Measurements from ENCODE around the gene ICE1.
"Not testable (repeated sequence)": the region's sequence is repeated elsewhere in the genome, so short reads cannot be mapped to it uniquely, and the experiment has no call there.

ICE1 gene

DNA sequence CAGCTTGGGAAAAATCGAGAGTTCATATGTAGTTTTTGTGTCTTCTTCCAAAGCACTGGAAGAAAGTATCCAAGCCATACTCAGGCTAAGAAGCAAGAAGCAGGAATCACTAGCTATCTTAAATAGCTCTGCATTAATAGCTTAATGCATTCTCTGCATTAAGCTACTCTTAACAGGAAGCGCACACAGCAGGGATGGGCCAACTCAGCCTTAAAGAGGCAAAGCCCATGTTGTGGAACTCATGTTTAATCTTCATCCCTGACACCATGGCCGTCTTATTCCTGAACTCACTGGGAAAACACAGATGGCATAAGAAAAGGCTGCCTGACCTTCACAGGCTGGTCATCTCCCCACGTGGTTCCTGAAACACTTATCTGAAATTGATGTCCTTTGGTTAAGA is 18.7 kb upstream of the ICE1 start:
- CTCF ChIA-PET, result interaction anchor here (1.1 to 1.8 kb wide), 2 partner anchors 15 to 110 kb away, joined by 3 to 4 read pairs; no protein-coding TSS in a partner anchor
- no peak for TF ChIP-seq ELF4 (IDR thresholded peaks at IDR 0.05)
- POLR2A ChIA-PET, result interaction anchor here (1.0 kb wide), 1 partner anchor 17 kb away, joined by 3 read pairs; no protein-coding TSS in a partner anchor
- DNase-seq (ENCODE audit: extremely low spot score), result no peak

DNA sequence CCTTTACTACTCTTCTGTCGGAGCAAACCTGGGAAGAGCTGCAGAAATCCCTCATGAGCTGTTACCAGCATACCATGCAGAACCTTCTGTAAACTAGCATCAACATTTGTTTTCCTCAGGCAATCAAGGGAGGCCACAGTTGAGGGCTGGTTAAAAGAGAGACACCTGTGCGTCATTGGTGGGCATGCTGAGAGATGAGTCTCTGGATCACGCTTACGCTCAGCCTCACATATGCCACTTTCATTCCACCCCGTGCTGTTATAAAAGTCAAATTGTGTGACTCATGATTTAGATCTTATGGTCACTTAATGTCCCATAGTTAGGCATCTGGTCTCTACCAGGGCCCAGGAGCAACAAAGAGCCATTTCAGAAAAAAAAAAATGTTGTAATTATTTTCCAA is 18.1 kb upstream of the ICE1 start:
- CTCF ChIA-PET, result interaction anchor here (1.1 kb wide), 1 partner anchor 110 kb away, joined by 3 read pairs; no protein-coding TSS in a partner anchor

DNA sequence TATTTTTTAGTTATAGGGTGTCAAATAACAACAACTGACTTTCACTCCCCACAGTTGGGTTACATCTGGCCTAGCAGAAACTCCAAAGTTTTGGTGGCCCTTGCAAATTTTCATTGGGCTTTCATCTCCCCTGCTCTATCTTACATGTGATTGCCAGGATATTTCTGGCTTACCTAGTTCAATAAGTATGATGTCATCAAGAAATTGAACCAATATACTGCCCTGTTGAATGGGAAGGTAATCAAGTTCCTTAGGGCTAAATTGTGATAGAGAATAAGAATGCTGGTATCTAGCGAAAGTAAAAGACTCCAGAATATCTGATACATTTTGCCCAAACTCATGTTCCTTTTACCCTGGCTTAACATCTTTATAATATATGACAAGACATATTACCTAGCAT is 17.0 kb upstream of the ICE1 start:
- no peak for DNase-seq (ENCODE audit: extremely low spot score)
- no peak for TF ChIP-seq ARNT (IDR thresholded peaks at IDR 0.05)
- TF ChIP-seq SUZ12 (IDR thresholded peaks at IDR 0.05), result no peak
- no peak for TF ChIP-seq FOXM1 (IDR thresholded peaks at IDR 0.05; ENCODE audit: borderline replicate concordance)
- no peak for TF ChIP-seq ELF4 (IDR thresholded peaks at IDR 0.05)
- no peak for TF ChIP-seq CTBP1 (IDR thresholded peaks at IDR 0.05; ENCODE audit: borderline replicate concordance)
- TF ChIP-seq L3MBTL2 (conservative IDR thresholded peaks at IDR 0.05), result no peak
- no peak for TF ChIP-seq ZNF384 (IDR thresholded peaks at IDR 0.05)
- TF ChIP-seq FOXK2 (IDR thresholded peaks at IDR 0.05), result no peak
- TF ChIP-seq, protein P1, sequence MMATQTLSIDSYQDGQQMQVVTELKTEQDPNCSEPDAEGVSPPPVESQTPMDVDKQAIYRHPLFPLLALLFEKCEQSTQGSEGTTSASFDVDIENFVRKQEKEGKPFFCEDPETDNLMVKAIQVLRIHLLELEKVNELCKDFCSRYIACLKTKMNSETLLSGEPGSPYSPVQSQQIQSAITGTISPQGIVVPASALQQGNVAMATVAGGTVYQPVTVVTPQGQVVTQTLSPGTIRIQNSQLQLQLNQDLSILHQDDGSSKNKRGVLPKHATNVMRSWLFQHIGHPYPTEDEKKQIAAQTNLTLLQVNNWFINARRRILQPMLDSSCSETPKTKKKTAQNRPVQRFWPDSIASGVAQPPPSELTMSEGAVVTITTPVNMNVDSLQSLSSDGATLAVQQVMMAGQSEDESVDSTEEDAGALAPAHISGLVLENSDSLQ (IDR thresholded peaks at IDR 0.05), result no peak
- no peak for TF ChIP-seq NFRKB (IDR thresholded peaks at IDR 0.05)
- no peak for TF ChIP-seq FOXA1 (IDR thresholded peaks at IDR 0.05)
- TF ChIP-seq SP1 (IDR thresholded peaks at IDR 0.05), result no peak
- TF ChIP-seq TARDBP (IDR thresholded peaks at IDR 0.05), result no peak
- TF ChIP-seq LEF1 (IDR thresholded peaks at IDR 0.05; ENCODE audit: borderline replicate concordance), result no peak
- TF ChIP-seq BHLHE40 (IDR thresholded peaks at IDR 0.05; ENCODE audit: borderline replicate concordance), result no peak
- TF ChIP-seq HDGF (IDR thresholded peaks at IDR 0.05; ENCODE audit: borderline replicate concordance), result no peak
- ChIA-PET POLR2A (no interaction called here), CTCF (no interaction called here)

More for the DNA sequence above, 18.1 kb upstream of the ICE1 start:
- TF ChIP-seq, protein P1 (IDR thresholded peaks at IDR 0.05), result no peak
- no peak for TF ChIP-seq BHLHE40 (IDR thresholded peaks at IDR 0.05; ENCODE audit: borderline replicate concordance)
- TF ChIP-seq LEF1 (IDR thresholded peaks at IDR 0.05; ENCODE audit: borderline replicate concordance), result no peak
- no peak for TF ChIP-seq CTBP1 (IDR thresholded peaks at IDR 0.05; ENCODE audit: borderline replicate concordance)
- TF ChIP-seq FOXK2 (IDR thresholded peaks at IDR 0.05), result no peak
- TF ChIP-seq FOXA1 (IDR thresholded peaks at IDR 0.05), result no peak
- no peak for DNase-seq (ENCODE audit: extremely low spot score)
- POLR2A ChIA-PET, result interaction anchor here (1.0 kb wide), 1 partner anchor 17 kb away, joined by 3 read pairs; no protein-coding TSS in a partner anchor

DNA sequence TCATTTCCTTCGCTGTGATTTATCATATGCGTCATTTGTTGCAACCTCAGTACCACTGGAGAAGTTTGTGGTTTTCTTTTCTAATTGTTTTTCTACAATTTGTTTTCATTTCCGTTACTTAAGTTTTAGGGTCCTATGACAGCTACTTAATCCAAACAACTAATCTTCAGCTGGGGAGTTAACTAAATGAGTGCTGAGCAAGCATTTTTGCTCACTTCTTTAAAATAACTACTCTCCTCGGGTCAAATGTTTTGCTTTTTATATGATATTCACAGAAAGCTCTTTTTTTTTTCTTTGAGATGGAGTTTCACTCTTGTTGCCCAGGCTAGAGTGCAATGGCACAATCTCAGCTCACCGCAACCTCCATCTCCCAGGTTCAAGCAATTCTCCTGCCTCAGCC is 14.6 kb upstream of the ICE1 start:
- ChIA-PET POLR2A (no interaction called here), CTCF (interaction anchor here (0.7 kb wide), 2 partner anchors 13 to 146 kb away, joined by 3 read pairs; no protein-coding TSS in a partner anchor)
- no peak for DNase-seq (ENCODE audit: extremely low spot score)
- TF ChIP-seq FOXM1 (IDR thresholded peaks at IDR 0.05; ENCODE audit: borderline replicate concordance), result no peak
- TF ChIP-seq FOXK2 (IDR thresholded peaks at IDR 0.05), result no peak
- no peak for TF ChIP-seq TARDBP (IDR thresholded peaks at IDR 0.05)
- no peak for TF ChIP-seq ZNF384 (IDR thresholded peaks at IDR 0.05)
- TF ChIP-seq BHLHE40 (IDR thresholded peaks at IDR 0.05; ENCODE audit: borderline replicate concordance), result no peak
- TF ChIP-seq, protein P1 (IDR thresholded peaks at IDR 0.05), result no peak
- TF ChIP-seq HDGF (IDR thresholded peaks at IDR 0.05; ENCODE audit: borderline replicate concordance), result no peak
- no peak for TF ChIP-seq L3MBTL2 (conservative IDR thresholded peaks at IDR 0.05)
- no peak for TF ChIP-seq LEF1 (IDR thresholded peaks at IDR 0.05; ENCODE audit: borderline replicate concordance)
- TF ChIP-seq ELF4 (IDR thresholded peaks at IDR 0.05), result no peak
- no peak for TF ChIP-seq FOXA1 (IDR thresholded peaks at IDR 0.05)

DNA sequence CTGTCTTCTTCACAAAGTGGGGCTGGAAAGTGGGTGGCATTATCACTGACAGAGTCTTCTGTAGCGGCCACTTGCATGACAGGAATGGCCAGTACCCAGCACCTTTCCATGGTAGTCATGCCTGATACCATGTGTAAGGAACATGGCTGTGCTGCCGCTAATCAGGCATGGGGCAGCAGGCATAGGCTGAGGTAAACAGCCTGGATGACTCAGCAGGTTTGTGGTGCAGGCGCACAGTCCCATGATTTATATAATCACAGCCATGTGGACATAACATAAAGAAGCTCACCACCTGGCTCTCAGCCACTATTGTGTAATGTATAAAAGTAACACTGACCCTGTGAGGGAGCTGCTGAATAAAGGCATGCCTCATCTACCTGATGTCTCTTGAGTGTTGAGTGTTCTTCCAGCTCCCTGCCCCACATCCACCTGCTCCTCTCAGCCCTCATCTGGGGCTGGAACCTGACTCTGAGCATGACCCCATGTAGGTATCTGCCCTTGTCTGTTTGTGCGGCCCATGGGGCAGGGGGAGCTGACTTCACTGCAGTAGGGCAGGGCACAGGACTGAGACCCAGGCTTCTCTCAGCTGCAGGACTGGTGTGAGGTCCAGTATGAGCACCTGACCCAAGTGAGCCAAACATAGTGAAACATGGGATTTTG is 13.2 kb upstream of the ICE1 start:
- CTCF ChIA-PET, result no interaction called here
- DNase-seq (ENCODE audit: extremely low spot score), result no peak
- POLR2A ChIA-PET, result no interaction called here
- TF ChIP-seq SUZ12 (IDR thresholded peaks at IDR 0.05), result no peak
- TF ChIP-seq ELF4 (IDR thresholded peaks at IDR 0.05), result no peak
- TF ChIP-seq BHLHE40 (IDR thresholded peaks at IDR 0.05; ENCODE audit: borderline replicate concordance), result no peak

DNA sequence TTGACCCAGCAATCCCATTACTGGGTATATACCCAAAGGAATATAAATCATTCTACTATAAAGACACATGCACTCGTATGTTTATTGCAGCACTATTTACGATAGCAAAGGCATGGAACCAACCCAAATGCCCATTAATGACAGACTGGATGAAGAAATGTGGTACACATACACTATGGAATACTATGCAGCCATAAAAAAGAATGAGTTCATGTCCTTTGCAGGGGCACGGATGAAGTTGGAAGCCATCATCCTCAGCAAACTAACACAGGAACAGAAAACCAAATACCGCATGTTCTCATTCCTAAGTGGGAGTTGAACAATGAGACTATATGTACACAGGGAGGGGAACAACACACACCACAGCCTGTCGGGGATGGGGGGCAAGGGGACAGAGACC is 8.6 kb upstream of the ICE1 start:
- CTCF ChIA-PET; DNase-seq (ENCODE audit: extremely low spot score); POLR2A ChIA-PET: not testable (repeated sequence)

DNA sequence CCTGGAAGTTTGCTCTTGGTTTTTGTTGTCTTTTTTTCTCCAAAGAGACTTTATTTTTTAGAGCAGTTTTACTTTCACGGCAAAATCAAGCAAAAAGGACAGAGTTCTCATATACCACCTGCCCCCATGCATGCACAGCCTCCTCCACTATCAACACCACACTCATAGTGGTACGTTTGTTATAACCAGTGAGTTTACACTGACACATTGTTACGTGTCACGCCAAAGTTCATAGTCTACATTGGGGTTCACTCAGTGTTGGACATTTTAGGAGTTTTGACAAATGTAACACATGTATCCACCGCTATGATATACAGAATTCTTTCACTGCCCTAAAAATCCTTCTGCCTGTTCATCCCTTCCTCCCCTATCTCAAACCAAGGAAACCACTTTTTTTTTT is 7.5 kb upstream of the ICE1 start:
- POLR2A ChIA-PET, result no interaction called here
- CTCF ChIA-PET, result interaction anchor here (1.2 kb wide), 1 partner anchor 122 kb away, joined by 4 read pairs; no protein-coding TSS in a partner anchor

More for the DNA sequence above, 7.5 kb upstream of the ICE1 start:
- no peak for TF ChIP-seq ZNF384 (IDR thresholded peaks at IDR 0.05)
- TF ChIP-seq TARDBP (IDR thresholded peaks at IDR 0.05), result no peak
- TF ChIP-seq HDGF (IDR thresholded peaks at IDR 0.05; ENCODE audit: borderline replicate concordance), result no peak
- no peak for TF ChIP-seq NFRKB (IDR thresholded peaks at IDR 0.05)
- no peak for TF ChIP-seq BHLHE40 (IDR thresholded peaks at IDR 0.05; ENCODE audit: borderline replicate concordance)
- TF ChIP-seq SP1 (IDR thresholded peaks at IDR 0.05), result no peak
- no peak for TF ChIP-seq L3MBTL2 (conservative IDR thresholded peaks at IDR 0.05)
- no peak for DNase-seq (ENCODE audit: extremely low spot score)

All from HEK293T (cell line).